Neuronal stem cell (in vitro differentiated cells): ENCODE measurements around the gene PPP3CA.

ENCODE experiments used
- DNase-seq: peaks from one replicate; pipeline ENCODE4 v3.0.0-alpha.2; 2013; ENCODE audit warnings: low spot score
- H2AFZ ChIP-seq: one replicate; pipeline ENCODE4 v1.6.1; 2013; ENCODE audit warnings: mild to moderate bottlenecking, low read length, inconsistent platforms
- H2AK5ac ChIP-seq: 2 replicates; pipeline ENCODE4 v1.6.1; 2013; ENCODE audit warnings: low read depth, mild to moderate bottlenecking, inconsistent platforms, low read length, moderate library complexity, mixed read lengths
- H2BK120ac ChIP-seq: 2 replicates; pipeline ENCODE4 v1.6.1; 2013; ENCODE audit warnings: low read depth, mild to moderate bottlenecking, inconsistent platforms, low read length, moderate library complexity, mixed read lengths
- H2BK12ac ChIP-seq: one replicate; pipeline ENCODE4 v1.6.1; 2013; ENCODE audit warnings: low read length, inconsistent platforms
- H2BK15ac ChIP-seq: 2 replicates; pipeline ENCODE4 v1.6.1; 2013; ENCODE audit warnings: mild to moderate bottlenecking, low read length, inconsistent platforms, mixed read lengths
- H2BK5ac ChIP-seq: one replicate; pipeline ENCODE4 v1.6.1; 2013; ENCODE audit warnings: inconsistent platforms, mild to moderate bottlenecking, low read length, moderate library complexity
- H3K14ac ChIP-seq: one replicate; pipeline ENCODE4 v1.6.1; 2013; ENCODE audit warnings: low read length, inconsistent platforms
- H3K18ac ChIP-seq: 2 replicates; pipeline ENCODE4 v1.6.1; 2013; ENCODE audit warnings: low read length, inconsistent platforms
- H3K23ac ChIP-seq: 2 replicates; pipeline ENCODE4 v1.6.1; 2013; ENCODE audit warnings: low read depth, mild to moderate bottlenecking, mixed read lengths, low read length, inconsistent platforms; ENCODE audit not compliant: poor library complexity
- H3K27ac ChIP-seq: replicated peaks from 3 replicates; pipeline ENCODE4 v1.5.1; 2013; ENCODE audit warnings: low read length, inconsistent platforms
- H3K27me3 ChIP-seq, 3 experiments: 2 replicates each; pipeline ENCODE4 v1.6.1; 2013; ENCODE audit warnings: low read length in 3 of 3, mild to moderate bottlenecking in 2 of 3, inconsistent platforms in 1 of 3, low read depth in 1 of 3, mixed read lengths in 1 of 3, moderate library complexity in 1 of 3; ENCODE audit not compliant: control insufficient read depth in 3 of 3, insufficient read depth in 3 of 3
- H3K36me3 ChIP-seq, 2 donors: replicated peaks in 1 of 2; 2 replicates each; pipeline ENCODE4 v1.6.1; 2013; ENCODE audit warnings: low read length in 2 of 2; ENCODE audit not compliant: control insufficient read depth in 2 of 2, insufficient read depth in 2 of 2
- H3K4ac ChIP-seq: 2 replicates; pipeline ENCODE4 v1.6.1; 2013; ENCODE audit warnings: inconsistent platforms, mild to moderate bottlenecking, low read length, moderate library complexity
- H3K4me1 ChIP-seq, 2 donors: 1 replicate in 1 of 2; 2 replicates in 1 of 2; pipeline ENCODE4 v1.6.1; 2013; ENCODE audit warnings: low read length in 2 of 2, low read depth in 1 of 2; ENCODE audit not compliant: control insufficient read depth in 2 of 2, insufficient read depth in 1 of 2
- H3K4me2 ChIP-seq: one replicate; pipeline ENCODE4 v1.6.1; 2013; ENCODE audit warnings: mild to moderate bottlenecking, low read length, inconsistent platforms; ENCODE audit not compliant: insufficient read depth, poor library complexity, severe bottlenecking
- H3K4me3 ChIP-seq, 2 donors: 2 replicates each; pipeline ENCODE4 v1.5.1; 2013; ENCODE audit warnings: low read length in 2 of 2, mild to moderate bottlenecking in 2 of 2, inconsistent platforms in 1 of 2, moderate library complexity in 1 of 2
- H3K79me1 ChIP-seq: one replicate; pipeline ENCODE4 v1.6.1; 2013; ENCODE audit warnings: low read depth, mild to moderate bottlenecking, inconsistent platforms, low read length, moderate library complexity
- H3K9ac ChIP-seq: one replicate; pipeline ENCODE4 v1.6.1; 2013; ENCODE audit warnings: mild to moderate bottlenecking, low read depth, low read length, inconsistent platforms; ENCODE audit not compliant: poor library complexity
- H3K9me3 ChIP-seq, 2 donors: replicated peaks in 1 of 2; 2 replicates each; pipeline versions ENCODE3 to v1.6.1; 2013; ENCODE audit warnings: low read length in 2 of 2, mild to moderate bottlenecking in 2 of 2, inconsistent platforms in 1 of 2, low read depth in 1 of 2, mixed read lengths in 1 of 2, moderate library complexity in 1 of 2; ENCODE audit not compliant: control insufficient read depth in 2 of 2, insufficient read depth in 1 of 2
- H4K8ac ChIP-seq: one replicate; pipeline ENCODE4 v1.6.1; 2013; ENCODE audit warnings: low read depth, mild to moderate bottlenecking, inconsistent platforms, low read length, moderate library complexity
- H4K91ac ChIP-seq: one replicate; pipeline ENCODE4 v1.6.1; 2013; ENCODE audit warnings: low read length, low read depth, mild to moderate bottlenecking, inconsistent platforms; ENCODE audit not compliant: poor library complexity
- WGBS, 2 donors: extraction: QIAGEN DNeasy Blood & Tissue Kit; methylation state at CpG; one replicate each; pipeline ENCODE4 v1.1.7; 2013; ENCODE audit warnings: missing lambda C conversion rate in 2 of 2, mixed read lengths in 1 of 2; ENCODE audit not compliant: insufficient read length in 2 of 2, insufficient replicate concordance in 1 of 2; ENCODE audit errors: extremely low coverage in 2 of 2; 5-methylcytosine and 5-hydroxymethylcytosine counted together

The PPP3CA gene

GRCh38 chr4:101155368-101155767 is 192.0 kb downstream of the PPP3CA start:
- H2BK15ac ChIP-seq = no peak overlapping the region
- H3K23ac ChIP-seq = no peak overlapping the region
- H3K4ac ChIP-seq = no peak overlapping the region
- no peaks in the 10 kb centered on the region for H3K9me3 ChIP-seq
- no peak overlapping the region for H3K9ac ChIP-seq
- H3K14ac ChIP-seq = no peak overlapping the region
- no peak overlapping the region for H3K4me2 ChIP-seq
- no peak overlapping the region for H2AFZ ChIP-seq
- H3K27me3 ChIP-seq = no peaks in the 10 kb centered on the region
- no peak overlapping the region for H3K18ac ChIP-seq
- no peak overlapping the region for H4K8ac ChIP-seq
- DNase-seq = no peak
- H3K36me3 ChIP-seq = no peaks in the 10 kb centered on the region
- H2BK12ac ChIP-seq = no peak overlapping the region
- no peak overlapping the region for H2AK5ac ChIP-seq
- no peak overlapping the region for H2BK5ac ChIP-seq
- peaks cover 4 to 9% of the 10 kb centered on the region in 2 donors for H3K4me1 ChIP-seq
- no peak overlapping the region for H2BK120ac ChIP-seq
- no peak overlapping the region for H4K91ac ChIP-seq
- H3K79me1 ChIP-seq = no peaks in the 10 kb centered on the region
- no peak overlapping the region for H3K4me3 ChIP-seq
- H3K27ac ChIP-seq = no peak overlapping the region

- Histone ChIP-seq H4K91ac (no peak overlapping the region), H3K9me3 (no peaks in the 10 kb centered on the region), H2BK5ac (no peak overlapping the region), H3K4me1 (peaks cover 4 to 10% of the 10 kb centered on the region in 2 donors), H3K4me3 (no peak overlapping the region), H3K79me1 (no peaks in the 10 kb centered on the region), H3K4me2 (no peak overlapping the region), H4K8ac (no peak overlapping the region), H3K23ac (no peak overlapping the region), H3K27me3 (no peaks in the 10 kb centered on the region), H3K9ac (no peak overlapping the region), H3K18ac (no peak overlapping the region), H2BK120ac (no peak overlapping the region), H2BK12ac (no peak overlapping the region), H3K36me3 (no peaks in the 10 kb centered on the region), H3K4ac (no peak overlapping the region), H2BK15ac (no peak overlapping the region), H2AFZ (no peak overlapping the region), H3K14ac (no peak overlapping the region), H3K27ac (peak overlapping the region; percentile 56), H2AK5ac (no peak overlapping the region)
- DNase-seq = no peak
Measured at GRCh38 chr4:101153653-101154052, 193.7 kb downstream of the PPP3CA start.

- no peak overlapping the region for H3K27ac ChIP-seq
- no peak overlapping the region for H3K4me3 ChIP-seq
- H3K4me1 ChIP-seq = peaks cover 0 to 9% of the 10 kb centered on the region in 2 donors
- no peak overlapping the region for H3K18ac ChIP-seq
- no peaks in the 10 kb centered on the region for H3K79me1 ChIP-seq
- no CpG with 5 or more reads among the region's 3 CpGs for WGBS, 2 donors
- no peak overlapping the region for H2BK12ac ChIP-seq
- H3K36me3 ChIP-seq = no peaks in the 10 kb centered on the region
- no peak for DNase-seq
- H3K4me2 ChIP-seq = no peak overlapping the region
- no peak overlapping the region for H2AK5ac ChIP-seq
- H2BK120ac ChIP-seq = no peak overlapping the region
- H4K91ac ChIP-seq = no peak overlapping the region
- no peaks in the 10 kb centered on the region for H3K27me3 ChIP-seq
- no peak overlapping the region for H3K9ac ChIP-seq
- no peak overlapping the region for H2BK5ac ChIP-seq
- no peak overlapping the region for H4K8ac ChIP-seq
- H2AFZ ChIP-seq = no peak overlapping the region
- no peak overlapping the region for H3K23ac ChIP-seq
- no peak overlapping the region for H3K4ac ChIP-seq
- no peaks in the 10 kb centered on the region for H3K9me3 ChIP-seq
- H2BK15ac ChIP-seq = no peak overlapping the region
- H3K14ac ChIP-seq = no peak overlapping the region
Measured at GRCh38 chr4:101152521-101152920, 194.8 kb downstream of the PPP3CA start.

GRCh38 chr4:101148551-101148950 is 198.8 kb downstream of the PPP3CA start:
- no peaks in the 10 kb centered on the region for H3K9me3 ChIP-seq
- no peaks in the 10 kb centered on the region for H3K36me3 ChIP-seq
- H3K4ac ChIP-seq = no peak overlapping the region
- H2BK120ac ChIP-seq = no peak overlapping the region
- H2AFZ ChIP-seq = no peak overlapping the region
- H3K14ac ChIP-seq = no peak overlapping the region
- no peak overlapping the region for H3K4me2 ChIP-seq
- H2AK5ac ChIP-seq = no peak overlapping the region
- H3K4me3 ChIP-seq = no peak overlapping the region
- no peak overlapping the region for H2BK12ac ChIP-seq
- no peak for DNase-seq
- H4K8ac ChIP-seq = no peak overlapping the region
- no peak overlapping the region for H3K18ac ChIP-seq
- H3K27me3 ChIP-seq = no peaks in the 10 kb centered on the region
- H4K91ac ChIP-seq = no peak overlapping the region
- H3K27ac ChIP-seq = no peak overlapping the region
- H3K79me1 ChIP-seq = no peaks in the 10 kb centered on the region
- WGBS, 2 donors = no CpG with 5 or more reads among the region's 3 CpGs
- no peak overlapping the region for H2BK15ac ChIP-seq
- peaks cover 0 to 4% of the 10 kb centered on the region in 2 donors for H3K4me1 ChIP-seq
- no peak overlapping the region for H3K9ac ChIP-seq
- no peak overlapping the region for H3K23ac ChIP-seq
- H2BK5ac ChIP-seq = no peak overlapping the region
